HG03469 (cell line): ENCODE data around the gene PAQR5.
"Not testable (repeated sequence)": the region's sequence is repeated elsewhere in the genome, so short reads cannot be mapped to it uniquely, and the experiment has no call there.

ENCODE experiments used
- ATAC-seq: cut with Tn5 transposase; IDR thresholded peaks from one replicate; pipeline ENCODE4 v1.9.1; 2021; ENCODE audit warnings: mild to moderate bottlenecking, moderate library complexity, moderate number of reproducible peaks; ENCODE audit not compliant: unreplicated experiment

PAQR5 gene

DNA sequence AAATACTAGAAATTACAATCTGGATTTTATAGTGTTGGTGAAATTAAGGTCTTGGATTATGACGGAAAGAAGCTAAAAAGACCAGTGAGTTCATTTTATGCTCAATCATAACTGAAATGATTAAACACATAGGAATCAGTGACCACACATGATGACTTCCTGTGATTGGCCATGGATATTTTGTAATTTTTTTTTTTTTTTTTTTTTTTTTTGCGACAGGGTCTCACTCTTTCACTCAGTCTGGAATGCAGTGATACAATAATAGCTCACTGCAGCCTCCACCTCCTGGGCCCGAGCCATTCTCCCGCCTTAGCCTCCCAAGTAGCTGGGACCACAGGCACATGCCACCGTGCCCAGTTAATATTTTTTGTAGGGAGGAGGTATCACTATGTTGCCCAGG lies 47.4 kb downstream of the PAQR5 start:
- ATAC-seq: no peak

DNA sequence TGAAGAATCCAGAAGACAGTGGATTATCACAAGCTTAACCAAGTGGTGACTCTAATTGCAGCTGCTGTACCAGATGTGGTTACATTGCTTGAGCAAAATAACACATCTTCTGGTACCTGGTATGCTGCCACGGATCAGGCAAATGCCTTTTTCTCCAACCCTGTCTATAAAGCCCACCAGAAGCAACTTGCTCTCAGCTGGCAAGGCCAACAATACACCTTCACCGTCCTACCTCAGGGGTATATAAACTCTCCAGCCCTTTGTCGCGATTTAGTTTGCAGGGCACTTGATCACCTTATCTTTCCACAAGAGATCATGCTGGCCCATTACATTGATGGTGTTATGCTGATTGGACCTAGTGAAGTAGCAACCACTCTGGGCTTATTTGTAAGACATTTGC lies 52.6 kb downstream of the PAQR5 start:
- no peak for ATAC-seq

DNA sequence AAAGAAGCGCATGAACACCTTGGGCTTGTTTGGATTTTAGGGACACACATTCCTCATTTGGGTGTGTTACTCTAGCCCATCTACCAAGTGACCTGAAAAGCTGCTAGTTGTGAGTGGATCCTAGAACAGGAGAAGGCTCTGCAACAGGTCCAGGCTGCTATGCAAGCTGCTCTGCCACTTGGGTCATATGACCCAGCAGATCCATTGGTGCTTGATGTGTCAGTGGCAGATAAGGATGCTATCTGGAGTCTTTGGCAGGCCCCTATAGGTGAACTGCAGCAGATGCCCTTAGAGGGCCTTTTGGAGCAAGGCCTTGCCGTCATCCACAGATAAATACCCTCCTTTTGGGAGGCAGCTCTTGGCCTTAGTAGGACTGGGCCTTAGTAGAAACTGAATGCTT lies 53.2 kb downstream of the PAQR5 start:
- ATAC-seq: no peak

DNA sequence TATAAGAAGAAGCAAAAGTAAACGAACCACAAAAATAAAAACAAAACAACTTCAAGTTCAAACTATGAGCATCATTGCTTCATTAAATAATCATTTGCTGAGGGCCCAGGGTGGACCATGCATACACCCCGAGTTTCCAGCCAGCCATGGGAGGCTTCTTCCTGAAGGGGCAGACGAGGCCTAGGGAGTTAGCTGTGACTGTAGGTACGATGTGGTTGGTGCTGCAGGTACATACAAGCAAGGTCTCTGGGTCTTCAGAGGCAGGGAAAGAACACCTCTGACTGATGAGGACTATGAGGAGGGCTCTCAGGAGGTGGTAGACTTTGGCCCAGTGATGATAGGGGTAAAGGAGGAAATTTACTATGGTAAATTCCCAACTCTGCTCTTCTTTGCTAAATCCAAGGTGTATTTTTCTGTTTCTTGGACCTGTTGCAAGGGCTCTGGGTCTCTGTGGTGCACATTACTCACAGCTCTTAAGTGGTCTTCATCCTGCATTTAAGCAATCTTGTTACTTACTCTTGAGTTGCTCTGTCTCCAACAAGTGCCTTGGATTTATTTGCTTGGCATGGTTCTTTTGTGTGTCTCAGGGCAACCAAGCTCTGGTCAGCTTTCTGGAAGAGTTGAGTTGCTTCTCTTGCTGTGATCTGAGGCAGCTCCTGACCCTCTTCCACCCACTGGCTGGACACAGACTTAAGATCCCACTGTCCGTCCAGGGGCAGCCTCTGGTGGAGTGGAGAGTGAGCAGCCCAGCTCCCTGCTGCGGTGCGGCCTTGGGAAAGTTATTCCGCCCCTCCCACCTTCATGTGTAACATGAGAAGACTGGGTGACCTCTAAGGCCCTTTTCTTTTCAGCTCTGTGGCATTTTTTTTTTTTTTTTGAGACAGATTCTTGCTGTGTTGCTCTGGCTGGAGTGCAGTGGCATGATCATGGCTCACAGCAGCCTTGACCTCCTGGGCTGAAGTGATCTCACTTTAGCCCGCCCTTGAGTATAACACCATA lies 59.4 kb downstream of the PAQR5 start:
- no peak for ATAC-seq

DNA sequence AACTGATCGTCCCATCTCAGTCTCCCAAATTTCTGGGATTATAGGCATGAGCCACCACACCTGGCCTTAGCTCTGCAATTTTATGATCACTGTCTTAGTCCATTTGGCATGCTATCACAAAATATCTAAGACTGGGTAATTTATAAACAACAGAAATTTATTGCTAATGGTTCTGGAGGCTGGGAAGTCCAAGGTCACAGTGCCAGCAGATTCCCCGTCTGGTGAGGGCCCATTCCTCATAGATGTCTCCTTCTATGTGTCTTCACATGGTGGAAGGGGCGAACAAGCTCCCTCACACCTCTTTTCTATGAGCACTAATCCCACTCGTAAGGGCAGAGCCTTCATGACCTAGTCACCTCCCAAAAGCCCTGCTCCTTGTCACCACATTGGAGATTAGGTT lies 60.1 kb downstream of the PAQR5 start:
- no peak for ATAC-seq

DNA sequence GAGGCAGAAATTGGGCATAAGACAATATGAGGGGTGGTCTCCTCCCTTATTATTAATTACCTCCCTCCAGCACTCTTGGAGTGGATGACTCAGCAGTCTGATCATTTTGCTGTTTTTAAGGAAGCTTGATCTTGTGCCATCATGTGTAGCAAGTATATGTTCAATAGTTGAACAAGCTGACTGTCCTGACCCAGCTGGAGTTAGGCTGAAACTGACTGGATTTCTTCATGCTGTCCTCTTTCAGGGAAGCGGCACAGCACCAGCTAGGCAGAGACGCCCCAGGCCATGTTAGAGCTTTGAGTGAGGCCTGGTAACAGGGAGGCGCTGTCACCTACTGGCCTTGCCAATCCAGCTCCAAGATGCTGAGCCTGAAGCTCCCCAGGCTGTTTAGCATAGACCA lies 61.0 kb downstream of the PAQR5 start:
- ATAC-seq: no peak

DNA sequence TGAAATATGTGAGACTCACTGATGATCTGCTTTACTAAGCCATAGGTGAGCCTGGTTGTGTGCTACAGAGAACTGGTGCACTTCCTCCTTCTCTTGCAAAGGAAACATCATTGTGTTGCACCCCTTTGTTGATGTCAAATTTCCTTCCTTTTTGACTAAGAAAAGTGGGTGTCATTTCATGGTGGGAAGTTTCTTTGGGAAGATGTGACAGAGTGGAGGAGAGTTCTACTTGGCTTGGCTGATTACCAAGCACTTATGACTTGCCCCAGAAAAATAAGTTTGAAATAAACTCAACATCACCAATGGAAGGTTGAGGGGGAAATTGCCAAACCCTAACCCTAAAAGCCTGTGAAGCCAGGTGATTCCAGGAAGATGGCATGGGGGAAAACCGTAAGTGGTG lies 61.9 kb downstream of the PAQR5 start:
- ATAC-seq: no peak

DNA sequence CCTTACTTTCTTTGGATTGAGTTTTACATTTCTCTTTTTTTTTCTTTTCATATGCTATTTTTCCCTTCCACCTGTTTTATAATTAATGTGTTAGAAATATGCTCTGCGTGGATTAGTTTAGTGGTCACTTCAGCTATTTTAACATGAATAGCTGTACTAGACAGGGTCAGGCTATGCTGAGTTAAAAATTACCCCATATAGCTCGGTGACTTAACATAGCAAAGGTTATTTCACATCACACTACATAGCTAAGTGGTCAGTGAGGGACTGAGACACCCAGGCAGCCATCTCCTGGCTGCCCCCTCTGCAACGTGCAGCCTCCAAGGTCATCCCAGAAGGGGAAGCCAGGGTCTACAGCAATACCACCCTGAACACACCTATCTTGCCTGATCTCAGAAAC lies 68.5 kb downstream of the PAQR5 start:
- no peak for ATAC-seq

DNA sequence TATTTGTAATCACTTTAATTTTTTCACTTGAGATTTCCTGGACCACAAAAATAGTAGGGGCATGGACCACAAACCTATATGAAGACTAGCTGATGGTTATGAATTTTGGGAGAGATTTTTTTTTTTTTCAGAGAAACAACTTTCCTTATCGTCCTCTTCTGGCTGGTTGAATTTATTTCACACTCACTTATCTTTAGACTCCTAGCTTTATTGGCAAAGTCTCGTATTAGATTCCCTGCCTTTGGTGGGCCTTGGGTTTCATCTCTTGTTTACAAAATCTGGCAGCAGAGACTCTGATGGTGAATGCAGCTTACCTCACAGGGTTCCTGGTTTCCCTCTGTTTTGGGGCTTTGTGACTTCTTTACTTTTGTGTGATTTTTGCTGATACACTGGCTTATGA lies 70.9 kb downstream of the PAQR5 start:
- no peak for ATAC-seq

DNA sequence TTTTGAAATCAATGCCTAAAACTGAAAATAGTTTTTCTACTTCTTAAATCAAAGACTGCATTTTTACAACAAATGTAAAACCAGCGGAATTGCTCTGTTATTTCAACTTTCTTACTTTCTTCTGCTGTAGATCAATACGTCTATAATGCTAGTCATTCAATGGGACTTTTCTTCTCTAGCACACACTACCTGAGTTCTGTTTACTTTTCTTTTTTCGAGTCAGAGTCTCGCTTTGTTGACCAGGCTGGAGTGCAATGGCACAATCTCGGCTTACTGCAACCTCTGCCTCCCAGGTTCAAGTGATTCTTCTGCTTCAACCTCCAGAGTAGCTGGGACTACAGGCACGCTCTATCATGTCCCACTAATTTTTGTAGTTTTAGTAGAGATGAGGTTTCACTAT lies 74.7 kb downstream of the PAQR5 start:
- ATAC-seq: no peak

DNA sequence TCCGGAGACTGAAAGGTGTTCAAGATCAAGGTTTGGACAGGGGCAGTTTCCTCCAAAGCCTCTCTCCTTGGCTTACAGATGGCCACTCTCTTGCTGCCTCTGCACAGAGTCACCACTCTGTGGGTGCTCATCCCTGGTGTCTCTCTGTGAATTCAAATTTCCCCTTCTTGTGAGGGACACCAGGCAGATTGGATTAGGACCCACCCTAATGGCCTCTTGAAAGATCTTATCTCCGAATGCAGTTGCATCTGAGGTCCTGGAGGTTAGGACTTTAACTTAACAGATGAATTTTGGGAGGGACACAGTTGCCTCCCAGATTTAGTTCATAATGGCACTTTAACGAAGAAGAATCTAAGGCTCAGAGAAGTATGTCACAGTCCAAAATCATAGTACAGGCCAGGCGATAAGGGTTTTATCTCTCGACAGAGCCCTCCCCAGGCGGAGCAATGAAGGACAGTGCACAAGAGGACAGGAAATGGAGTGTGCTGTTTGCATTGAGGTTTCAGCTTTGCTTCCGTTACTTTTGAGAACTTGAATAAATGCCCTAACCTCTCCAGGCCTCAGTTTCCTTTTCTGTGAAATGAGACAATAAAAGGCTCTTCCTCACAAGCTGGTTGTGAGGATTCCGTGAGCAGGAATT lies 76.6 kb downstream of the PAQR5 start:
- no peak for ATAC-seq

DNA sequence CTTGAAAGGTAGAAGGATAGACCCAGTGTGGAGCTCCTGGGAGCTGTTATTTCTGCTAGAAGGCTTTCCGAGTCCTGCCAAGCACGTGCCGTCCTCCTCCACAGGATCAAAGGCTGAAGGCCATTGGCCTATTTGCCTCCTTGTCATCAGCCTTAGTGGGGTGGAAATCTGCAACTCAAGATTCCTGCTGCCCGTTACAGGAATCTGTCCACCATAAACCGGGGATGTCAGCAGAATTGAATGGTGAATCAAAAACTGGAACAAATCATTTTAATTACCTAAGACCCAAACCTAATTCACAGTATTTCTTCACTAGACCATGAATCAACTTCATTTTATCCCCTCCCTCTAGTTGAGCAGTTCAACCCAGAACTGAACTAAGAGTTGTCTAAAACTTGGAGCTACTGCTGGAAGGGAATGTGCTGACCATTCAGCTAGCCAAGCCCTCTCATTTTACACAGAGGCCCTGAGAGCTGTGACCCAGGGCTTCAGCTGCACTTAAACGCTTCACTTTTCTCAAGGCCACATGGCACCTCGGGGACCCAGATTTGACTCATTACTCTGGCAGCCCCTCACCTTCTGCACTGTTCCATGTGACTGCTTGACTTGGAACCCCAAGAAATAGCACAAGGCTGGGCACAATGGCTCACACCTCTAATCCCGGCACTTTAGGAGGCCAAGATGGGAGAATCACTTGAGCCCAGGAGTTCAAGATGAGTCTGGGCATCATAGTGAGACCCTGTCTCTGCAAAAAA lies 78.7 kb downstream of the PAQR5 start:
- no peak for ATAC-seq

DNA sequence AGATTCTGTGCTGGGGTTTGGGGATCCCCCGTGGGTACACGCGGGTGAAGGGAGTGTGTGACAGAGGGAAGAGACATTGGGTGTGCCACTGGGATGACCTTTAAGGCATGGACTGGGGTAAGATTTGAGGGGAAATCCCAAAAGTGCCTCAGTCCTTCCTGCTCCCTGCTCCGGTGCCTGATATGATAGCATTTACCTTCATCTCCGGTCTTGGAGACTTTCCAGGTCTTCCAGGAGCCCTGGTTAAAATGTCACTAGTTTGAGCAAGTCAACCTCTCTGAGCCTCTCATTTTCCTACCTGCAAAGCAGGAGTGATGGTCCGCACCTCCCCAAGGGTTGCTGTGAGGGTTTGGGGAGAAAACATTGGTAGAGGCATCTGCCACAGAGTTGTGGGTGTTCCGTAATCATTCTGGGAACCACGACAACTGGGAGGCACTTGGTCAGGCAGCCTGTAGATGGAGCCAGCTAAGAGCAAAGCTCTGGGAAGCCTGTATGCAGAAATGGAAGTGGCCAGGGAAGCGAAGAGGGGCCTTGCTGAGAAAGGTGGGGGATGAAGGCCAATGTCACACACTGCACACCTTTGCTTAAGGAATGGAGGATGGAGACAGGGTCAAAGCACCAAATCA lies 81.5 kb downstream of the PAQR5 start:
- ATAC-seq: no peak

DNA sequence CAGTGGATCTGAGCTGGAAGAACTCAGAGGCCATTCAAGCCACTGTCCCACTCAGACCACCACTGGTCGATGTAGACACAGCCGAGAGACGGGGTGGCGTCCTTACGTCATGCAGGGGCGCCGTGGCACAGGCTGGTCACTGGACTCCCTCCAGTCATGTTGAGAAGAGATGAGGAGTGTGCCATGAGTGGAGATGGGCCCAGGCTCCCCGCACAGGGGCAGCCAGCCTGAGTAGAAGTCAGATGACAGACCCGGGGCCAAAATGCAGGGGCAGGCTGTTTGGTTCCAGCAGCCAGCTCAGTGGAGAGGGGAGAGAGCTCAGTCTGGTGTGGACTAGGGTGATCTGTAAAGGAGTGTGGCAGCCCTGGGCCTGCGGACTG lies 82.0 kb downstream of the PAQR5 start:
- no peak for ATAC-seq

DNA sequence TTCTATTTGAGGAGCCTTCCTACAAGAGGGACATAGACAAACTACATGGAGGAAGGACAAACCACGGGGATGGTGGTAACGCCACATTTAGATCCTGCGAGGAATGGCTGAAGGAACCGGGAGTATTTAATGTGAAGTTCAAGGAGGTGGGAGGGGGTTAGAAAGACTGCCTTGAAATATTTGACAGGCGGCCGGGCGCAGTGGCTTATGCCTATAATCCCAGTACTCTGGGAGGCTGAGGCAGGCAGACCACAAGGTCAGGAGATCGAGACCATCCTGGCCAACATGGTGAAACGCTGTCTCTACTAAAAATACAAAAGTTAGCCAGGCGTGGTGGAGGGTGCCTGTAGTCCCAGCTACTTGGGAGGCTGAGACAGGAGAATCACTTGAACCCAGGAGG lies 83.5 kb downstream of the PAQR5 start:
- ATAC-seq: not testable (repeated sequence)

DNA sequence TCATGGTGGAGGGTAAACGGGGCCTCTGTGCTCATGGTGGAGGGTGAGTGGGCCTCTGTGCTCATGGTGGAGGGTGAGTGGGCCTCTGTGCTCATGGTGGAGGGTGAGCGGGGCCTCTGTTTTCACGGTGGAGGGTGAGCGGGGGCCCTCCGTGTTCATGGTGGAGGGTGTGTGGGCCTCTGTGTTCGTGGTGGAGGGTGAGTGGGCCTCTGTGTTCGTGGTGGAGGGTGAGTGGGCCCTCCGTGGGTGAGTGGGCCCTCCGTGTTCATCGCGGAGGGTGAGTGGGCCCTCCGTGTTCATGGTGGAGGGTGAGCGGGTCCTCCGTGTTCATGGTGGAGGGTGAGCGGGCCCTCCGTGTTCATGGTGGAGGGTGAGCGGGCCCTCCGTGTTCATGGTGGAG lies 85.4 kb downstream of the PAQR5 start:
- ATAC-seq: not testable (repeated sequence)

DNA sequence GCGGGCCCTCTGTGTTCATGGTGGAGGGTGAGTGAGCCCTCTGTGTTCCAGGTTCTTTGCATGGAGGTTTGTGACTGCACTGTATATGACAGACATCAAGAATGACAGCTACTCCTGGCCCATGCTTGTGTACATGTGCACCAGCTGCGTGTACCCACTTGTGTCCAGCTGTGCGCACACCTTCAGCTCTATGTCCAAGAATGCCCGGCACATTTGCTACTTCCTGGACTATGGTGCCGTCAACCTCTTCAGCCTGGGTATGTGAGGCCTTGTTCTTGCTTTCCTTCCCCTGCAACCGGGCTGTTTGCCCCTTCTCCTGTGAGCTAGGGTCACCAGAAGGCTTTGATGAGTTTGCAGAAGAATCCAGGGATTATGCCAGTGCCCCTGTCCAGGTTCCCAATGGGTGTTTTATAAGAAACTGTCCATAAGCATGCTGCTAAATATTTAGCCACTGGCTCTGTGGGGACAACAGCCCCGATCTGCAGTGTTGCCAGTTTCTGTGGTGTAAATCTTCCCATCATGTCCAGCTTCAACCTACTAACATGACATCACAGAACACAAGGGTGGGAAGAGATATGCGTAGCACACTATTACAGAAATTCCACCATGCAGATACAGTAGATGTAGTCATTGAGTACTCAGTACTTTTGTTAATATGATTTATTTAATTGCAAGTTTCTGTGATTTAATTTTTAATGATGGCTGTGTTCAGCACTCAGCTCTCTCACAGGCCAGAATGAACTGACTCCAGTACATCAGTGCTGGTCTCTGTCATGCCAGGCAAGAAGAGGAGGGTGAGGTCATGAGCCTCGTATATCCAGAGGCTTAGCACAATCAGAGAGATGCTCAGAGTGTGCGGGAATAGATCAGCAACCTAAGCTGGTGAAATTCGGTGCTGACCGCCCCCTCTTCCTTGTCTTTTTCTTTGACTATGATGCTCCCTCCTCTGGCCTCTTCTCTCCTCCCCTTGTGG lies 86.2 kb downstream of the PAQR5 start:
- ATAC-seq: no peak

DNA sequence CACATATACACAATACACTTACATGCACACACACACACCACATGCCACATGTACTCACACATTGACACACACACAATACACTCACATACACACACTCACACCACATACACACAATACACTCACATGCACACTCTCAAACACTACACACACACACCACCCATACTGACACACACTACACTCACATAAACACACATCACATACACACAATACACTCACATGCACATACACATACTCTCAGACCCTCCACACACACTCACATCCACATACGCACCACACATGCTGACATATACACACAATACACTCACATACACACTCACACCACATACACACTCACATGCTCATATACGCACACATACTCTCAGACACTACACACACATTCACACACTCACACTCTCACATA lies 87.1 kb downstream of the PAQR5 start:
- ATAC-seq: no peak

DNA sequence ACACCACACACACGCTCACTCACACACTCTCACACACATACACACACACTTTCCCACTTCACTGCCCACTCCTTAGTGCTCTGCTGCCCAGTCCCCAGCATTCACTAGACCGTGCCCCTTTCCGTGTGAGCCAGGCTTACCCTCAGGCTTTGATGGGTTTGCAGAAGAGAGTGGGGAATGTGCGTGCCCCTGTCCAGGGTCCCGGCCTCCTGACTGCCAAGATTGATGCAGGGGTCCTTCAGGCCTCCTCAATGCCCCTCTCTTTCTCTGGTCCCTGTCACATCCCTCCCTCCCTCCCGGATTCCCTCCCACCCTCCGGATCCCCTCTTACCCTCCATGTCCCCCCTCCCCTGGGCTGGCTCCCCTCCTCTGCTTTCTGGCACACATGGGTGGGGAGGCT lies 87.6 kb downstream of the PAQR5 start:
- no peak for ATAC-seq

DNA sequence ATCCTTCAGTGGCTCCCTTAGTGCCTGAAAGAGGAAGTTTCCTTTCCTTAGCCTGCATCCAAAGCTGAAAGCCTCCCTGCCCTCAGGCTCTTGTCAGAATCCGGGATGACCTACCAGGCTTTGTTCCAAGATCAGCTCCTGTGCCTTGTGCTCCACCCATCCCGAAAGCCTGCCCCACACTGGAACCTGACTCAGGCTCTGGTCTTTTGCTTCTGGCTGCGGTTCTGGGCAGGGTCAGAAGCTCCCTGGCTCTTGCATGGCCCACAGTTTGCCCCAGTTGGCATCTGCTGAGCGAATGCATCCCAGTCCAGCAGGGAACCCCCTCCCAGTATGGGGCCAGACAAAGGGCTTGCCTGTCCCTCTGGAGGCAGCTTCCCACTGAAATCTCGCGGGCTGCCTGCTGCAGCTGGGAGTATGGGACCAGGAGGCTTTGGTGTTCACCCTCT lies 89.6 kb downstream of the PAQR5 start:
- no peak for ATAC-seq
